ENCODE results near the gene SEC24A.
A peak's percentile ranks its signal among the peaks of the same experiment; 100 is the strongest.
"Not testable (repeated sequence)": the region's sequence is repeated elsewhere in the genome, so short reads cannot be mapped to it uniquely, and the experiment has no call there.

Gene SEC24A

GRCh38 chr5:134649163-134649835 is 714 bp downstream of the SEC24A start:
- peak overlapping the region; percentile 99 for H3K4me3 ChIP-seq (replicated peaks in 1 of 2; ENCODE audit: low read depth in 2 of 2, low read length in 2 of 2)
- peak in 1 of 2 donors; percentile 24 for DNase-seq (ENCODE audit: low read depth in 2 of 2)
- TF ChIP-seq CTCF (IDR thresholded peaks at IDR 0.05; ENCODE audit: low read depth, low read length), result no peak

GRCh38 chr5:134650660-134651059 is 2.1 kb downstream of the SEC24A start:
- not testable (repeated sequence) for DNase-seq (ENCODE audit: low read depth in 2 of 2)
- peak overlapping the region in 1 of 2 donors; percentile 99 for H3K4me3 ChIP-seq (replicated peaks in 1 of 2; ENCODE audit: low read depth in 2 of 2, low read length in 2 of 2)

GRCh38 chr5:134651531-134651930 is 2.9 kb downstream of the SEC24A start:
- TF ChIP-seq CTCF (IDR thresholded peaks at IDR 0.05; ENCODE audit: low read depth, low read length), result no peak
- no peak overlapping the region for H3K4me3 ChIP-seq (replicated peaks in 1 of 2; ENCODE audit: low read depth in 2 of 2, low read length in 2 of 2)
- peak in 1 of 2 donors; percentile 11 for DNase-seq (ENCODE audit: low read depth in 2 of 2)

GRCh38 chr5:134656690-134657089 is 8.1 kb downstream of the SEC24A start:
- no peak for DNase-seq (ENCODE audit: low read depth in 2 of 2)
- no peak for TF ChIP-seq CTCF (IDR thresholded peaks at IDR 0.05; ENCODE audit: low read depth, low read length)
- H3K4me3 ChIP-seq (replicated peaks in 1 of 2; ENCODE audit: low read depth in 2 of 2, low read length in 2 of 2), result no peak overlapping the region

GRCh38 chr5:134659456-134659855 is 10.9 kb downstream of the SEC24A start:
- H3K4me3 ChIP-seq (replicated peaks in 1 of 2; ENCODE audit: low read depth in 2 of 2, low read length in 2 of 2), result no peak overlapping the region
- TF ChIP-seq CTCF (IDR thresholded peaks at IDR 0.05; ENCODE audit: low read depth, low read length), result no peak
- DNase-seq (ENCODE audit: low read depth in 2 of 2), result no peak

- no peak overlapping the region for H3K4me3 ChIP-seq (replicated peaks in 1 of 2; ENCODE audit: low read depth in 2 of 2, low read length in 2 of 2)
- TF ChIP-seq CTCF (IDR thresholded peaks at IDR 0.05; ENCODE audit: low read depth, low read length), result no peak
- no peak for DNase-seq (ENCODE audit: low read depth in 2 of 2)
Measured at GRCh38 chr5:134659922-134660321, 11.3 kb downstream of the SEC24A start.

GRCh38 chr5:134662971-134663370 is 14.4 kb downstream of the SEC24A start:
- no peak overlapping the region for H3K4me3 ChIP-seq (replicated peaks in 1 of 2; ENCODE audit: low read depth in 2 of 2, low read length in 2 of 2)
- TF ChIP-seq CTCF (IDR thresholded peaks at IDR 0.05; ENCODE audit: low read depth, low read length), result no peak
- no peak for DNase-seq (ENCODE audit: low read depth in 2 of 2)

Data from cardiac fibroblast (primary cell).